ENCODE data around the gene PGS1.

Gene PGS1

GRCh38 chr17:78466786-78467715 lies 88.6 kb downstream of the PGS1 start:
- no peak overlapping the region for H3K27ac ChIP-seq
- H3K9me3 ChIP-seq (replicated peaks in 1 of 11), result peaks cover 6 to 38% (median 19%) of the 10 kb centered on the region in 11 experiments; a peak in 18 of 22 replicates
- no peaks in the 10 kb centered on the region for H4K20me1 ChIP-seq
- no peak overlapping the region for H3K9ac ChIP-seq
- H3K4me2 ChIP-seq, result no peak overlapping the region
- no peaks in the 10 kb centered on the region for H3K27me3 ChIP-seq
- no peaks in the 10 kb centered on the region; a peak in 1 of 22 replicates for H3K36me3 ChIP-seq
- H3K4me1 ChIP-seq, result peaks cover 0 to 9% (median 2%) of the 10 kb centered on the region in 10 experiments; a peak in 13 of 20 replicates
- no peak overlapping the region for H3K4me3 ChIP-seq
- no peak for TF ChIP-seq Cebpa-rat (IDR thresholded peaks at IDR 0.05)

GRCh38 chr17:78468366-78468765 lies 89.9 kb downstream of the PGS1 start:
- no peaks in the 10 kb centered on the region for H3K27me3 ChIP-seq
- H4K20me1 ChIP-seq, result no peaks in the 10 kb centered on the region
- TF ChIP-seq Cebpa-rat (IDR thresholded peaks at IDR 0.05), result no peak

GRCh38 chr17:78469443-78469842 lies 91.0 kb downstream of the PGS1 start:
- Histone ChIP-seq H3K27ac (no peak overlapping the region), H3K4me2 (no peak overlapping the region), H4K20me1 (no peaks in the 10 kb centered on the region), H3K9ac (no peak overlapping the region), H3K27me3 (peaks cover 0 to 11% (median 6%) of the 10 kb centered on the region in 11 experiments; a peak in 13 of 22 replicates), H3K4me3 (no peak overlapping the region), H3K36me3 (peaks cover 0 to under 1% (median 0%) of the 10 kb centered on the region in 11 experiments; a peak in 1 of 22 replicates), H3K4me1 (peaks cover 10 to 30% (median 25%) of the 10 kb centered on the region in 10 experiments), H3K9me3 (replicated peaks in 1 of 11) (peaks cover 6 to 33% (median 16%) of the 10 kb centered on the region in 11 experiments; a peak in 18 of 22 replicates)
- TF ChIP-seq Cebpa-rat (IDR thresholded peaks at IDR 0.05), result no peak

More at GRCh38 chr17:78468366-78468765, 89.9 kb downstream of the PGS1 start:
- Histone ChIP-seq H3K36me3 (no peaks in the 10 kb centered on the region; a peak in 1 of 22 replicates), H3K9me3 (replicated peaks in 1 of 11) (peaks cover 6 to 38% (median 19%) of the 10 kb centered on the region in 11 experiments; a peak in 18 of 22 replicates), H3K9ac (no peak overlapping the region), H3K4me3 (no peak overlapping the region), H3K4me1 (peaks cover 10 to 22% (median 15%) of the 10 kb centered on the region in 10 experiments), H3K4me2 (no peak overlapping the region), H3K27ac (no peak overlapping the region)

- no peak overlapping the region for H3K27ac ChIP-seq
- H3K9me3 ChIP-seq (replicated peaks in 1 of 11), result peaks cover 3 to 32% (median 15%) of the 10 kb centered on the region in 11 experiments; a peak in 15 of 22 replicates
Observed at GRCh38 chr17:78471635-78472034, 93.2 kb downstream of the PGS1 start.

GRCh38 chr17:78472035-78472905 lies 93.8 kb downstream of the PGS1 start:
- Histone ChIP-seq H3K4me1 (peaks cover 10 to 43% (median 38%) of the 10 kb centered on the region in 10 experiments), H3K27me3 (peaks cover 0 to 27% (median 12%) of the 10 kb centered on the region in 11 experiments; a peak in 14 of 22 replicates), H3K36me3 (0 out of 22 replicates have a peak, but pooled peaks cover 0 to 16% (median 0%) of the 10 kb centered on the region in 11 experiments), H4K20me1 (no peaks in the 10 kb centered on the region), H3K27ac (peak overlapping the region in 8 of 11 experiments; percentile 14 to 46 (median 34); a peak in 12 of 22 replicates), H3K9ac (peak overlapping the region in 8 of 11 experiments; percentile 4 to 46 (median 34); a peak in 7 of 22 replicates), H3K9me3 (replicated peaks in 1 of 11) (peaks cover 3 to 30% (median 14%) of the 10 kb centered on the region in 11 experiments; a peak in 13 of 22 replicates), H3K4me3 (peak overlapping the region in 2 of 10 experiments; percentile 15 to 16; a peak in 1 of 20 replicates), H3K4me2 (peak overlapping the region; percentile 66 to 94 (median 71))
- TF ChIP-seq Cebpa-rat (IDR thresholded peaks at IDR 0.05), result no peak

More at GRCh38 chr17:78471635-78472034, 93.2 kb downstream of the PGS1 start:
- H3K36me3 ChIP-seq, result peaks cover 0 to 14% (median 0%) of the 10 kb centered on the region in 11 experiments; a peak in 1 of 22 replicates
- peaks cover 0 to 27% (median 12%) of the 10 kb centered on the region in 11 experiments; a peak in 14 of 22 replicates for H3K27me3 ChIP-seq
- H3K9ac ChIP-seq, result no peak overlapping the region
- no peaks in the 10 kb centered on the region for H4K20me1 ChIP-seq
- no peak overlapping the region for H3K4me3 ChIP-seq
- H3K4me1 ChIP-seq, result peaks cover 10 to 43% (median 38%) of the 10 kb centered on the region in 10 experiments
- H3K4me2 ChIP-seq, result peak overlapping the region in 6 of 11 experiments; percentile 70 to 94 (median 71); a peak in 5 of 22 replicates
- TF ChIP-seq Cebpa-rat (IDR thresholded peaks at IDR 0.05), result no peak

GRCh38 chr17:78473951-78474613 lies 95.6 kb downstream of the PGS1 start:
- Histone ChIP-seq H3K27ac (no peak overlapping the region), H3K4me3 (no peak overlapping the region), H3K4me2 (peak overlapping the region in 9 of 11 experiments; percentile 70 to 94 (median 73); a peak in 17 of 22 replicates), H4K20me1 (no peaks in the 10 kb centered on the region), H3K9me3 (replicated peaks in 1 of 11) (peaks cover 3 to 19% (median 10%) of the 10 kb centered on the region in 11 experiments; a peak in 13 of 22 replicates), H3K36me3 (0 out of 22 replicates have a peak, but pooled peaks cover 0 to 16% (median 0%) of the 10 kb centered on the region in 11 experiments), H3K4me1 (peaks cover 10 to 43% (median 38%) of the 10 kb centered on the region in 10 experiments), H3K27me3 (peaks cover 0 to 27% (median 12%) of the 10 kb centered on the region in 11 experiments; a peak in 14 of 22 replicates), H3K9ac (no peak overlapping the region)
- no peak for TF ChIP-seq Cebpa-rat (IDR thresholded peaks at IDR 0.05)

Measured in BLaER1 treated with 17β-estradiol and CSF1 and Interleukin-3, amounts not matched to agents 10 nM and 100 nM (cell line).